Gastroesophageal sphincter (tissue), 4 donors: ENCODE results near the gene ADRA2A. TPM values are rescaled to one million over a fixed set of nuclear protein-coding genes. Genes with fewer than 3 reads are reported as not detected.

Source experiments
- ATAC-seq: fragments of 150-250 bp; one replicate; pipeline ENCODE4 v1.9.1; 2016; ENCODE audit warnings: mild to moderate bottlenecking, moderate library complexity
- H3K27ac ChIP-seq, 4 donors: fragments of 200-600 bp; sonication (generic) in 3 of 4; 1 replicate in 3 of 4; 2 replicates in 1 of 4; pipeline ENCODE4 v1.5.1; 2016 to 2019
- H3K27me3 ChIP-seq: fragments of 200-600 bp; sonication (generic); one replicate; pipeline ENCODE4 v1.5.1; 2019
- H3K36me3 ChIP-seq, 2 donors: fragments of 200-600 bp; sonication (generic); one replicate each; pipeline ENCODE4 v1.5.1; 2019; ENCODE audit warnings: control low read depth in 1 of 2
- H3K4me1 ChIP-seq, 3 donors: fragments of 200-600 bp; sonication (generic); 1 replicate in 2 of 3; 2 replicates in 1 of 3; pipeline ENCODE4 v1.5.1; 2016 to 2019; ENCODE audit warnings: control low read depth in 2 of 3
- H3K4me3 ChIP-seq, 2 donors: fragments of 200-600 bp; sonication (generic); one replicate each; pipeline ENCODE4 v1.5.1; 2019; ENCODE audit warnings: mild to moderate bottlenecking in 1 of 2, moderate library complexity in 1 of 2
- H3K9me3 ChIP-seq, 3 donors: fragments of 200-600 bp; sonication (generic); one replicate each; pipeline ENCODE4 v1.5.1; 2017 to 2019; ENCODE audit warnings: control low read depth in 2 of 3
- EP300 ChIP-seq: sonication (generic); formaldehyde crosslinking; IDR thresholded peaks from one replicate; pipeline ENCODE4 v1.6.1; 2017; ENCODE audit warnings: antibody characterized with exemption, mild to moderate bottlenecking
- POLR2A ChIP-seq, 2 donors: fragments of 450-650 bp; IDR thresholded peaks; one replicate each; pipeline ENCODE4 v1.6.1; 2017; ENCODE audit warnings: antibody characterized with exemption in 2 of 2, mild to moderate bottlenecking in 2 of 2, moderate library complexity in 1 of 2
- POLR2AphosphoS5 ChIP-seq: sonication (generic); formaldehyde crosslinking; IDR thresholded peaks from one replicate; pipeline ENCODE4 v1.6.1; 2017; ENCODE audit warnings: antibody characterized with exemption
- WGBS, 2 donors: methylation state at CpG; one replicate each; pipeline ENCODE4 v1.1.5; 2018; ENCODE audit warnings: low coverage in 1 of 2; 5-methylcytosine and 5-hydroxymethylcytosine counted together
- total RNA-seq, 4 donors: library from RNA; depleted of rRNA; stranded (reverse); fragments of >200 nt; gene quantifications; one replicate each; pipeline ENCODE4 v1.1.0, GENCODE V29; 2016
- TF ChIP-seq, protein P1 (sequence below), 4 experiments: fragments of 200-600 bp in 2 of 4; fragments of 450-650 bp in 2 of 4; sonication (generic) in 1 of 4; IDR thresholded peaks; one replicate each; pipeline ENCODE4 v1.5.1; 2017 to 2019; ENCODE audit warnings: antibody characterized with exemption in 4 of 4, mild to moderate bottlenecking in 2 of 4, moderate library complexity in 2 of 4

The ADRA2A gene
- total RNA-seq: 1 to 10 TPM in 3 of 4 donors, under 1 TPM in 1; 0.62 to 2.7 (median 1.6) TPM

DNA sequence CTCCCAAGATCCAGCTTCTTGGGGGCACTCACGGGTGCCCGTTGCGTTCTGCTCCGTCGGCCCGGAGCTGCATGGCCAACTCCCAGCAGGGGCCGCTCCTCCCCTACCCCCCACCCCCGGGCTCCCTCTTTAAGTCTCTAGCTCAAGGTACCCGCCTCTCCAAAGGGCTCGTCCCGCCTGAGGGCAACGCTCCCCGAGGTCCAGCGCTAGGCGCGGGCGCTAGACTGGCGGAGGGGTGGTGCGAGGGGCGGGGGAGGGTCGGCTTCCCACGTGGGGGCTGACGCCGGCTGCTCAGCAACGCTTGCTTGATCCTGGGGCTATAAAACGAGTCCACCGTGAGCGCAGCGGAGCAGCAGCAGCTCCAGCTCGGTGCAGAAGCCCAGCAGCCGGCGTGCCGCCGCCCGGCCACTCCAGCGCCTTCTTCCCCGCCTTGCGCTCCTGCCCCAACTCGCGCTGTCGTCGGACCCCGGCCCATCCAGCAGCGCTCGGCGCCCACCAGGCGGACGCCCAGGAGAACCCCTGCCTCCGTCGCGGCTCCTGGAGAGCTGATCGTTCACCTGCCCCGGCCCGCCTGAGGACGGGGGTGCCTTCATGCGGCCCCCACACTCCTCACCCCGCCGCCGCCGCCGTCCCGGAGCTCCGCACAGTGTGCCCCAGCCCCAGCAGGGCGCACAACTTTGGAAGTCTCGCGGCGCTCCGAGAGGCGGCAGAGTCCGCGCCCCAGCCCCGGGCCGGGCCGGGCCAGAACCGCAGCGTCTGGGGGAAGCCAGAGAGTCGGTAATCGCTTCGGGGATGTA lies at the start of gene ADRA2A:
Gene ADRA2A, plus strand, starts transcription at position 348 of the 797 bp plus-strand sequence. CDS start 968 bp downstream, outside the sequence.
- H3K9me3 ChIP-seq: no peaks in the 10 kb centered on the region
- H3K36me3 ChIP-seq: no peaks in the 10 kb centered on the region
- H3K4me1 ChIP-seq: peaks cover 0 to 40% (median 22%) of the 10 kb centered on the region in 3 donors
- peak within 1 kb of the TSS in 2 of 4 donors; percentile 27 to 58 for H3K27ac ChIP-seq
- ATAC-seq: peak; percentile 30
- 0% methylated on average over 13 of the region's 79 CpGs; no CpG with 5 or more reads in 1 of the 2 donors for WGBS, 2 donors
- TF ChIP-seq, protein P1, sequence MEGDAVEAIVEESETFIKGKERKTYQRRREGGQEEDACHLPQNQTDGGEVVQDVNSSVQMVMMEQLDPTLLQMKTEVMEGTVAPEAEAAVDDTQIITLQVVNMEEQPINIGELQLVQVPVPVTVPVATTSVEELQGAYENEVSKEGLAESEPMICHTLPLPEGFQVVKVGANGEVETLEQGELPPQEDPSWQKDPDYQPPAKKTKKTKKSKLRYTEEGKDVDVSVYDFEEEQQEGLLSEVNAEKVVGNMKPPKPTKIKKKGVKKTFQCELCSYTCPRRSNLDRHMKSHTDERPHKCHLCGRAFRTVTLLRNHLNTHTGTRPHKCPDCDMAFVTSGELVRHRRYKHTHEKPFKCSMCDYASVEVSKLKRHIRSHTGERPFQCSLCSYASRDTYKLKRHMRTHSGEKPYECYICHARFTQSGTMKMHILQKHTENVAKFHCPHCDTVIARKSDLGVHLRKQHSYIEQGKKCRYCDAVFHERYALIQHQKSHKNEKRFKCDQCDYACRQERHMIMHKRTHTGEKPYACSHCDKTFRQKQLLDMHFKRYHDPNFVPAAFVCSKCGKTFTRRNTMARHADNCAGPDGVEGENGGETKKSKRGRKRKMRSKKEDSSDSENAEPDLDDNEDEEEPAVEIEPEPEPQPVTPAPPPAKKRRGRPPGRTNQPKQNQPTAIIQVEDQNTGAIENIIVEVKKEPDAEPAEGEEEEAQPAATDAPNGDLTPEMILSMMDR (IDR thresholded peaks at IDR 0.05): no peak
- TF ChIP-seq POLR2AphosphoS5: no peak
- no peak for TF ChIP-seq POLR2A (IDR thresholded peaks at IDR 0.05)
- TF ChIP-seq EP300: no peak
- H3K27me3 ChIP-seq: peaks cover 92% of the 10 kb centered on the region
- peak within 1 kb of the TSS; percentile 12 to 53 for H3K4me3 ChIP-seq

DNA sequence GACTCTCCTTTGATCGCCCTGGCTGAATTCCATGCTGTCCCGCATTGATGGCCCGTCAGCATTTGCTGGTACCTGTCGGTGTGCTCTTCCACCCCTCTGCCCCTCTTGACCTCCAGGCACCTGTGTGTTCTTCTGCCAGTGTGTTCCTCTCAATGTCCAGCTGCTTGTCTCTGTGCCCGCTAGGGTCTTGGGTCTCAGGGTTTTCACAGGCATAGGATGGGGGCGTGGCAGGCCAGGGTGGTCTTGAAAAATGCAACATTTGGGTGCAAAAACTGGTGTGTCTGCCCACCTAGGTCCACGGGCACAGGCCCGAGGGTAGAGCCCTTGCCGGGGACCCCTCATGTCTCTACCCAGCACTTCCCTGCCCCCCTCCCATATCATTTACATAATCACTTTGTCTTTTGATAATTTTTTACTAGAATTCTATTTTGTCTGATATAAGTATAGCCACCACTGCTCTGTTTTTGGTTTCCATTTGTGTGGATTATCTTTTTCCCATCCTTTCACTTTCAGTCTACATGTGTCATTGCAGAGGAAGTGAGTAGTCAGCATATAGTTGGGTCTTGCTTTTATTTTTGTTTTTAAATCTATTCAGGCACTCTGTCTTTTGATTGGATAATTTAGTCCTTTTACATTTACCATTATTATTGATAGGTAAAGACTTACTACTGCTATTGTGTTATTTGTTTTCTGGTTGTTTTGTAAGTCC lies 46.6 kb upstream of the ADRA2A start:
- Histone ChIP-seq H3K36me3 (no peaks in the 10 kb centered on the region), H3K27ac (no peak overlapping the region), H3K9me3 (peaks cover 0 to 20% (median 0%) of the 10 kb centered on the region in 3 donors), H3K4me3 (no peak overlapping the region), H3K27me3 (no peaks in the 10 kb centered on the region), H3K4me1 (no peaks in the 10 kb centered on the region)
- 97 to 100% methylated on average over 3 to 5 of the region's 9 CpGs for WGBS, 2 donors
- no peak for ATAC-seq
- TF ChIP-seq, protein P1 (IDR thresholded peaks at IDR 0.05): no peak
- no peak for TF ChIP-seq POLR2AphosphoS5
- no peak for TF ChIP-seq EP300
- TF ChIP-seq POLR2A (IDR thresholded peaks at IDR 0.05): no peak

DNA sequence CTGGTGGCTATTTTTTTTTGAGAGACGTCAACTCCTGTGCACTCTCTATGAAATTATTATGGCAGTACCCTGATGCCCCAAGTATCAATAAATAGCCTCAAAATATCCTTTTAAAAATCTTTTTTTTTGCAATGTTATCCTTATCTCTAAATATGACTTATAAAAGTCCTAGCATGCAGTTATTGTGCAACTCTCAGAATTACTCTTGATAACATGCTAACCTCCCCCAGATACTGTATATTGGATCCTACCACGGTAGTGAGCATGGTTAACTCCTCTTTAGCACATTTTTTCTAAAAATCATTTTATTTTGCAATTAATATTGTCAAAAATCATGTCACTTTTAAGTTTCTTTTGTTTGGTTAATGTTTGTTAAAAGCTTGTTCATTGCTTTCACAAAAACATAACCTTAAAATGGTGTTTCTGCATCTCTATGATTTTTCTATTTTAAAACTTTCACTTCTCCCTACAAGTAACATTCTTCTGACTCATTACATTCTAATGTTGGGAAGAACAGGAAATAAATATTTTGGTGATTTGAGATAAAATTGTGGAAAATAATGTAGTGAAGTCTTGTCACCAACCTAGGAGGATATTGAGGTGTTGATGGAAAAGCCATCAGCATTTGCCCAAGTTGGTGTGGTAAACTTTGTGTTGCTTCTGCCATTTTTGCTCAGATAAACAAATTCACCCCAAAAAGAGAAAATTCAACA lies 42.1 kb upstream of the ADRA2A start:
- Histone ChIP-seq H3K9me3 (peaks cover 0 to 35% (median 0%) of the 10 kb centered on the region in 3 donors), H3K27me3 (no peaks in the 10 kb centered on the region), H3K4me3 (no peak overlapping the region), H3K36me3 (no peaks in the 10 kb centered on the region), H3K4me1 (no peaks in the 10 kb centered on the region), H3K27ac (no peak overlapping the region)
- WGBS, 2 donors: 83 to 87% methylated on average over 2 of the region's 2 CpGs
- TF ChIP-seq EP300 (no peak), POLR2AphosphoS5 (no peak), POLR2A (IDR thresholded peaks at IDR 0.05) (no peak)
- TF ChIP-seq, protein P1 (IDR thresholded peaks at IDR 0.05): no peak
- ATAC-seq: no peak

DNA sequence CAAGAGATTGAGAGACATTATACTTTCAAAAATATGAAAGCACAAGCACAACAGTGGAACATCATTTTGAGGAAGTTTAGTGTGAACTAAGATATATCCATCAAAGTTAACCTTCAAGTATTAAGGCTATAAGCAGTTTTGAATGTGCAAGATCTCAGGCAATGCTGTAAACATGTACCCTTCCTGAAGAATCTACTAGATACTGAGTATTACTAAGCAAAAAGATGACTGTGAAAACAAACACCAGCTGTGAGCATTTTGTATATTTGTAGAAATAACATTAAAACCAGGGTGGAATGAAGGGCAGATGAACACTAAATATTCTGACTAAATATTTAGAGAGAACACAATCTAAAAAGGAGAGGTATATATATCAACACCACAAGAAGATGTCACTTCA lies 41.3 kb upstream of the ADRA2A start:
- no peak overlapping the region for H3K27ac ChIP-seq
- TF ChIP-seq EP300 (no peak), POLR2A (IDR thresholded peaks at IDR 0.05) (no peak), POLR2AphosphoS5 (no peak)
- TF ChIP-seq, protein P1 (IDR thresholded peaks at IDR 0.05): no peak
- H3K27me3 ChIP-seq: no peaks in the 10 kb centered on the region
- ATAC-seq: no peak
- H3K9me3 ChIP-seq: peaks cover 0 to 43% (median 0%) of the 10 kb centered on the region in 3 donors
- no peak overlapping the region for H3K4me3 ChIP-seq
- no peaks in the 10 kb centered on the region for H3K36me3 ChIP-seq
- H3K4me1 ChIP-seq: no peaks in the 10 kb centered on the region
